Measurements from ENCODE around the gene HECW1.

HECW1 gene

DNA sequence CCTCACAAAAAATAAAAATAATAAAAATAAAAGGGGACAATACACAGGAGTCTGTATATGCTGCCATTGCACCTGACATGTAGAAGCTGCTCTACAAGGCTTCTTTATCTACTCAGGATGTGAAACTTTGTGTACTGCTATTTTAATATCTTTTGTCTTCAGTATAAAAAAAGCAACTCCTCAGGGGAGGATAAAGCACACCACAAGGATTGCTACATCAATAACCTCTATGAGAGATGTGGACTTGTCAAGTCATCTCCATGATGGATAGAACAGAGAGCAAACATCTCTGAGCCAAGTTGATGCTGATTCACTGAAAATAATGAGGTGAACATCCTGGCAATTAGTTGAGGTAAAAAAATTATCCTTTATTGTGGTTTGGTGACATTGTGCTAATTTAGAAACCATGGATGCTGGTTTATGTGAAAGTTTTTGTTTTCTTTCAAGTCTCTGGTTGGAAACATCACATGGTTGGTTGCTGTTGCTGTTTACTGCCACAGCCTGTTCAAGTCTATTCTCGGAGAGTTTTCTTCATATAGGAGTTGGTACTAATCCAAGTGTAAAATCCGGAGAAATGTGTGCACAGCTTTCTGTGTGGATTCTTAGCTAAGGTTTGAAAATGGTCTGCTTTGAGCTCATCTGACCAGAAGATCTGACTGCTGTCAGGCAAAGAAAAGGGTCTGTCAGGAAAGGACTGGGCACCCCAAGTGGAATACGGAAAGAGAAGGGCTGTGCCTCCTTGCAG is 1.5 kb upstream of the HECW1 start:
- 81% methylated on average over 3 of the region's 3 CpGs for WGBS

DNA sequence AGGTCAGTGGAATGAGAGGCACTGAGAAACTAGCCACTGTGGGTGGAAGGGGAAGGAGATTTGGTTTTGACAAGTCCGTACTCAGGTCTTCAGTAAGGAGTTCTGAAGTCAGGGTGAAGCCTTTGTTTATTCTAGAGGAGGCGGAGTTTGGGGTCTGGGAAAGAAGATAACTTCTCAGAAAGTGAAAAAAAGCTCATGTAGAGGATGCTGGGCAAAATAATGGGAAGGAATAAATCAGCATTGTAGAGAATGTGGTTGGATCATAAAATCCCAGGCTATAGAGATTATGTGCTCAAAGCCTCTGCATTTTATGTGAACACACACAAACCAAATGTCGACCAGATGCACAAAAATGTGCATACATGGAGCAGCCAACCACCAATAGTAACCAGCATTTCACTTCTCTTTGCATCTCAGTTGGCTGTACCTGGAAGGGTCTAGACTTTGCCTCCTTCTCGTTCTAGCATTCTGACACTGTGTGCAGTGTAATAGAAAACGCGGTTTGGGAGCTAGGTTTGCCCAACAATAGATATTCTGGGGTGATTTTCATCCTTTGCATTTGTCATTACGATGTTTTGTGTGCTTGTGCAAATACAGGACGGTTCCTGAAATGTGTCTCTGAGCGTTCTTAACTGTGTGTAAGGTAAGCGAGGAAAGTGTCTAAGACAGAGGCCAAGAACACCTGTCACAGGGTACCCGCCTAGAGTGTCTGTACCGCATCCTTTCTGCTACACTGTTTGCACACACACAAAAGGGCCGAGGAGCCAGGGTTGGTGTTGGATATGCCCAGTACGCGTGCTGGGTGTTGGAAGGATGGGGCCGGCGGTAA is 603 bp upstream of the HECW1 start:
- no peak overlapping the region for H3K18ac ChIP-seq (ENCODE audit: low read depth in 1 of 2, low read length in 2 of 2)
- peaks cover 16 to 61% of the 10 kb centered on the region in 2 experiments for H3K27me3 ChIP-seq (ENCODE audit: control insufficient read depth in 1 of 2, insufficient read depth in 1 of 2, low read length in 2 of 2)
- H2BK120ac ChIP-seq (ENCODE audit: low read depth, low read length), result no peak overlapping the region
- H3K4ac ChIP-seq (ENCODE audit: low read depth in 1 of 2, low read length in 2 of 2), result no peak overlapping the region
- DNase-seq, result no peak
- no peak overlapping the region for H2BK5ac ChIP-seq (ENCODE audit: low read depth, low read length, poor library complexity, severe bottlenecking)
- H3K14ac ChIP-seq (ENCODE audit: low read length in 2 of 2), result no peak overlapping the region
- H3K36me3 ChIP-seq (ENCODE audit: control insufficient read depth in 1 of 2, insufficient read depth in 2 of 2, low read depth in 1 of 2, low read length in 2 of 2), result no peaks in the 10 kb centered on the region
- no peak overlapping the region for H2BK15ac ChIP-seq (ENCODE audit: low read depth, poor library complexity, severe bottlenecking)
- no peak overlapping the region for H4K8ac ChIP-seq (ENCODE audit: low read length)
- peaks cover 13% of the 10 kb centered on the region for H3K4me1 ChIP-seq (ENCODE audit: control insufficient read depth, insufficient read depth, low read depth, low read length)
- no peak overlapping the region for H4K91ac ChIP-seq (ENCODE audit: low read length)
- H2AK5ac ChIP-seq (ENCODE audit: low read length, severe bottlenecking), result no peak overlapping the region
- no peak overlapping the region for H3K23ac ChIP-seq (ENCODE audit: low read length in 2 of 2)
- H2BK12ac ChIP-seq (ENCODE audit: low read length in 2 of 2), result no peak overlapping the region
- no peak overlapping the region for H3K4me2 ChIP-seq (ENCODE audit: low read length, poor library complexity, severe bottlenecking)
- no peaks in the 10 kb centered on the region for H3K79me1 ChIP-seq (replicated peaks; ENCODE audit: low read length, poor library complexity, severe bottlenecking)
- WGBS, result 48% methylated on average over 17 of the region's 17 CpGs
- no peak overlapping the region for H2AFZ ChIP-seq (ENCODE audit: low read depth, low read length)
- H3K9ac ChIP-seq (ENCODE audit: low read length), result no peak overlapping the region
- no peak overlapping the region for H3K4me3 ChIP-seq (ENCODE audit: insufficient read depth in 1 of 2, low read depth in 1 of 2, low read length in 2 of 2)
- H3K27ac ChIP-seq (ENCODE audit: low read length, poor library complexity, severe bottlenecking), result no peak overlapping the region
- no peaks in the 10 kb centered on the region for H3K9me3 ChIP-seq (ENCODE audit: control insufficient read depth, low read length)

More for the DNA sequence above, 1.5 kb upstream of the HECW1 start:
- no peak overlapping the region for H3K14ac ChIP-seq (ENCODE audit: low read length in 2 of 2)
- H2BK120ac ChIP-seq (ENCODE audit: low read depth, low read length), result no peak overlapping the region
- H3K4me1 ChIP-seq (ENCODE audit: control insufficient read depth, insufficient read depth, low read depth, low read length), result peaks cover 13% of the 10 kb centered on the region
- H3K23ac ChIP-seq (ENCODE audit: low read length in 2 of 2), result no peak overlapping the region
- H2AFZ ChIP-seq (ENCODE audit: low read depth, low read length), result no peak overlapping the region
- no peak overlapping the region for H4K8ac ChIP-seq (ENCODE audit: low read length)
- DNase-seq, result no peak
- no peak overlapping the region for H2AK5ac ChIP-seq (ENCODE audit: low read length, severe bottlenecking)
- no peaks in the 10 kb centered on the region for H3K79me1 ChIP-seq (replicated peaks; ENCODE audit: low read length, poor library complexity, severe bottlenecking)
- H3K9me3 ChIP-seq (ENCODE audit: control insufficient read depth, low read length), result no peaks in the 10 kb centered on the region
- H3K18ac ChIP-seq (ENCODE audit: low read depth in 1 of 2, low read length in 2 of 2), result no peak overlapping the region
- no peak overlapping the region for H2BK12ac ChIP-seq (ENCODE audit: low read length in 2 of 2)
- no peak overlapping the region for H3K4ac ChIP-seq (ENCODE audit: low read depth in 1 of 2, low read length in 2 of 2)
- no peak overlapping the region for H3K9ac ChIP-seq (ENCODE audit: low read length)
- no peak overlapping the region for H3K4me3 ChIP-seq (ENCODE audit: insufficient read depth in 1 of 2, low read depth in 1 of 2, low read length in 2 of 2)
- H3K27me3 ChIP-seq (ENCODE audit: control insufficient read depth in 1 of 2, insufficient read depth in 1 of 2, low read length in 2 of 2), result peaks cover 16 to 53% of the 10 kb centered on the region in 2 experiments
- H3K4me2 ChIP-seq (ENCODE audit: low read length, poor library complexity, severe bottlenecking), result no peak overlapping the region
- no peaks in the 10 kb centered on the region for H3K36me3 ChIP-seq (ENCODE audit: control insufficient read depth in 1 of 2, insufficient read depth in 2 of 2, low read depth in 1 of 2, low read length in 2 of 2)
- H4K91ac ChIP-seq (ENCODE audit: low read length), result no peak overlapping the region
- H2BK15ac ChIP-seq (ENCODE audit: low read depth, poor library complexity, severe bottlenecking), result no peak overlapping the region
- no peak overlapping the region for H2BK5ac ChIP-seq (ENCODE audit: low read depth, low read length, poor library complexity, severe bottlenecking)
- no peak overlapping the region for H3K27ac ChIP-seq (ENCODE audit: low read length, poor library complexity, severe bottlenecking)

GRCh38 chr7:43112941-43113621 is 634 bp downstream of the HECW1 start:
- H2BK12ac ChIP-seq (ENCODE audit: low read length in 2 of 2), result peak overlapping the region; percentile 3 to 67
- H3K9ac ChIP-seq (ENCODE audit: low read length), result no peak overlapping the region
- no peaks in the 10 kb centered on the region for H3K79me1 ChIP-seq (replicated peaks; ENCODE audit: low read length, poor library complexity, severe bottlenecking)
- no peak overlapping the region for H3K14ac ChIP-seq (ENCODE audit: low read length in 2 of 2)
- peak overlapping the region; percentile 42 for H2BK120ac ChIP-seq (ENCODE audit: low read depth, low read length)
- peak overlapping the region in 1 of 2 experiments; percentile 46 for H3K23ac ChIP-seq (ENCODE audit: low read length in 2 of 2)
- no peak overlapping the region for H2AK5ac ChIP-seq (ENCODE audit: low read length, severe bottlenecking)
- under 1% methylated on average over 50 of the region's 64 CpGs for WGBS
- H3K18ac ChIP-seq (ENCODE audit: low read depth in 1 of 2, low read length in 2 of 2), result peak overlapping the region; percentile 45 to 71
- no peak overlapping the region for H4K8ac ChIP-seq (ENCODE audit: low read length)
- peaks cover 16 to 72% of the 10 kb centered on the region in 2 experiments for H3K27me3 ChIP-seq (ENCODE audit: control insufficient read depth in 1 of 2, insufficient read depth in 1 of 2, low read length in 2 of 2)
- H3K4ac ChIP-seq (ENCODE audit: low read depth in 1 of 2, low read length in 2 of 2), result no peak overlapping the region
- no peak overlapping the region for H4K91ac ChIP-seq (ENCODE audit: low read length)
- DNase-seq, result peak; percentile 75
- H3K27ac ChIP-seq (ENCODE audit: low read length, poor library complexity, severe bottlenecking), result no peak overlapping the region
- H2BK15ac ChIP-seq (ENCODE audit: low read depth, poor library complexity, severe bottlenecking), result peak overlapping the region; percentile 13
- peak overlapping the region; percentile 69 to 70 for H3K4me3 ChIP-seq (ENCODE audit: insufficient read depth in 1 of 2, low read depth in 1 of 2, low read length in 2 of 2)
- no peaks in the 10 kb centered on the region for H3K9me3 ChIP-seq (ENCODE audit: control insufficient read depth, low read length)
- H2BK5ac ChIP-seq (ENCODE audit: low read depth, low read length, poor library complexity, severe bottlenecking), result peak overlapping the region; percentile 32
- H2AFZ ChIP-seq (ENCODE audit: low read depth, low read length), result peak overlapping the region; percentile 46
- peaks cover 13% of the 10 kb centered on the region for H3K4me1 ChIP-seq (ENCODE audit: control insufficient read depth, insufficient read depth, low read depth, low read length)
- H3K36me3 ChIP-seq (ENCODE audit: control insufficient read depth in 1 of 2, insufficient read depth in 2 of 2, low read depth in 1 of 2, low read length in 2 of 2), result no peaks in the 10 kb centered on the region
- peak overlapping the region; percentile 93 for H3K4me2 ChIP-seq (ENCODE audit: low read length, poor library complexity, severe bottlenecking)
